Fibroblast of lung (primary cell): ENCODE results near the gene ASXL2.

Experiments used
- CTCF ChIP-seq, 2 donors: IDR thresholded peaks in 1 of 2; conservative IDR thresholded peaks in 1 of 2; 1 replicate in 1 of 2; 2 replicates in 1 of 2; pipeline ENCODE4 v1.5.1; 2011 to 2012; ENCODE audit warnings: low read length in 2 of 2, control low read depth in 1 of 2, inconsistent platforms in 1 of 2, low read depth in 1 of 2, mild to moderate bottlenecking in 1 of 2
- EZH2 ChIP-seq: IDR thresholded peaks from 2 replicates; pipeline ENCODE4 v1.5.1; 2012; ENCODE audit warnings: low read length, control low read depth, mild to moderate bottlenecking; ENCODE audit errors: missing control alignments

DNA sequence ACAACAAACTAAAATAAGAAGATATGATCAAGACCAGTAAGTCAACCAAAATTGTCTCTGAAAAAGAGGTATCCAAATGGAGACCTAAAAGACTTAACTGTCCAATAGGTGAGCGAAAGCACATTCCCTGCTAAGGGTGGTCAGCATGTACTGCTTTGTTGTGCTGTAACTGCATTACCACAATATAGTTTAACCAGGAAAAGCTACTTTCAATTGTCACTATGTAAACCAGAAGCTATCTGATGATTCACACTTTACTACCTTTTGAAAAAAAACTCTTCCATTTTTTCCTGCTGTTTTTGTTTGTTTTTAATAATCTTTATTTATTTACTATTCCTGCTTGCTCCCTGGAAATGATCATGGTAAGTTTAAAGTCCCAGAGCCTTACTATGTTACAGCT lies 36.1 kb downstream of the ASXL2 start:
- TF ChIP-seq CTCF (conservative IDR thresholded peaks at IDR 0.05 in 1 of 2, IDR thresholded peaks at IDR 0.05 in 1 of 2; ENCODE audit: low read depth in 1 of 2, low read length in 2 of 2) (no peak), EZH2 (no peak)
